Brain microvascular endothelial cell (primary cell): Measurements from ENCODE around the gene PCDHGA9.
A peak's percentile ranks its signal among the peaks of the same experiment; 100 is the strongest.

Experiments used
- DNase-seq: peaks from one replicate; pipeline ENCODE4 v3.0.0-alpha.2; 2020
- H3K27ac ChIP-seq: fragments of 250-450 bp; sonication (Bioruptor Pico); 2 replicates; pipeline ENCODE4 v1.5.1; 2020; ENCODE audit warnings: mild to moderate bottlenecking, moderate library complexity
- H3K27me3 ChIP-seq: fragments of 250-450 bp; sonication (Bioruptor Pico); replicated peaks from 2 replicates; pipeline ENCODE4 v1.5.1; 2020; ENCODE audit warnings: mild to moderate bottlenecking
- H3K36me3 ChIP-seq: fragments of 250-450 bp; sonication (Bioruptor Pico); replicated peaks from 2 replicates; pipeline ENCODE4 v1.5.1; 2020; ENCODE audit warnings: mild to moderate bottlenecking
- H3K4me3 ChIP-seq: 2 replicates; pipeline ENCODE4 v1.5.1; 2011; ENCODE audit warnings: low read depth, mild to moderate bottlenecking, control low read depth, low read length, moderate library complexity
- CTCF ChIP-seq: IDR thresholded peaks from 2 replicates; pipeline ENCODE4 v1.5.1; 2011; ENCODE audit warnings: low read depth, mild to moderate bottlenecking, moderate library complexity, low read length, control low read depth, inconsistent platforms; ENCODE audit errors: missing control alignments
- in situ Hi-C: cut with HindIII; loops from 2 replicates; pipeline ENCODE4 v1.10.0; 2017; ENCODE audit warnings: low sequenced_read_pairs, low pct_ligation_motif_present

Gene PCDHGA9

GRCh38 chr5:141402553-141403243, at the start of gene PCDHGA9:
PCDHGA9 (plus strand) TSS chr5:141402778; CDS start chr5:141402953, 175 bp downstream.
- Histone ChIP-seq H3K36me3 (no peaks in the 10 kb centered on the region), H3K4me3 (peak within 1 kb of the TSS; percentile 22), H3K27ac (no peak within 1 kb of the TSS), H3K27me3 (no peaks in the 10 kb centered on the region)
- peak; percentile 62 for TF ChIP-seq CTCF
- peak; percentile 24 for DNase-seq
- in situ Hi-C loops, result loop anchor here (25.0 kb wide), 1 partner anchor 110 kb away; no protein-coding TSS in a partner anchor

- no peaks in the 10 kb centered on the region for H3K27me3 ChIP-seq
- DNase-seq, result no peak
- in situ Hi-C loops, result no loop called here
- H3K27ac ChIP-seq, result no peak within 1 kb of the TSS
- H3K36me3 ChIP-seq, result no peaks in the 10 kb centered on the region
- TF ChIP-seq CTCF, result peak; percentile 37
- H3K4me3 ChIP-seq, result peak within 1 kb of the TSS; percentile 31
Observed at GRCh38 chr5:141354900-141355469, 47.6 kb upstream of the PCDHGA9 start, which contains the start of gene PCDHGA4. PCDHGA4 (plus strand) TSS chr5:141355021; CDS start chr5:141355108, 87 bp downstream.

GRCh38 chr5:141355641-141356040, 46.9 kb upstream of the PCDHGA9 start:
- in situ Hi-C loops, result no loop called here
- Histone ChIP-seq H3K36me3 (no peaks in the 10 kb centered on the region), H3K27ac (no peak overlapping the region), H3K27me3 (no peaks in the 10 kb centered on the region), H3K4me3 (no peak overlapping the region)
- no peak for TF ChIP-seq CTCF
- DNase-seq, result no peak

GRCh38 chr5:141356133-141356532, 46.4 kb upstream of the PCDHGA9 start:
- no peak for DNase-seq
- no peak overlapping the region for H3K4me3 ChIP-seq
- no peak overlapping the region for H3K27ac ChIP-seq
- H3K27me3 ChIP-seq, result no peaks in the 10 kb centered on the region
- H3K36me3 ChIP-seq, result no peaks in the 10 kb centered on the region
- in situ Hi-C loops, result no loop called here
- no peak for TF ChIP-seq CTCF

- Histone ChIP-seq H3K27me3 (no peaks in the 10 kb centered on the region), H3K36me3 (no peaks in the 10 kb centered on the region), H3K27ac (no peak overlapping the region), H3K4me3 (no peak overlapping the region)
- no peak for DNase-seq
- in situ Hi-C loops, result no loop called here
- TF ChIP-seq CTCF, result no peak
Observed at GRCh38 chr5:141356950-141357349, 45.6 kb upstream of the PCDHGA9 start.
